Measurements from ENCODE around the gene HIRA.
A peak's percentile ranks its signal among the peaks of the same experiment; 100 is the strongest.
"Not testable (repeated sequence)": the region's sequence is repeated elsewhere in the genome, so short reads cannot be mapped to it uniquely, and the experiment has no call there.

HIRA gene

DNA sequence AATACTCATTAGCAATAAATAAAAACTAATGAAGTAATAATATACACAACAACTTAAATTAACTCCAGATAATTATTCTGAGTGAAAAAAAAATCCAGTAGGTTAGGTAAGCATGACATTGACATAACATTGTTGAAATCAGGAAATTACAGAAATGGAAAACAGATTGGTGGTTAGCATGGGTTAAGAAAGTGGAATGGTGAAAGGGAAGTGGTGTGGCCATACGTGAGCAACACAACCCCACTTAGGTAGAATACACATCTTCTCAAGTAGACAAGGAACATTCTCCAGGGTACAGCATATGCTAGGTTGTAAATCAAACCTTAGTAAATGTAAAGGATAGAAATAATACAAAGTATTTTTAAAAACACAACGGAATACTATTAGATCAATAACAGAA lies 109.8 kb downstream of the HIRA start:
- DNase-seq = no peak

DNA sequence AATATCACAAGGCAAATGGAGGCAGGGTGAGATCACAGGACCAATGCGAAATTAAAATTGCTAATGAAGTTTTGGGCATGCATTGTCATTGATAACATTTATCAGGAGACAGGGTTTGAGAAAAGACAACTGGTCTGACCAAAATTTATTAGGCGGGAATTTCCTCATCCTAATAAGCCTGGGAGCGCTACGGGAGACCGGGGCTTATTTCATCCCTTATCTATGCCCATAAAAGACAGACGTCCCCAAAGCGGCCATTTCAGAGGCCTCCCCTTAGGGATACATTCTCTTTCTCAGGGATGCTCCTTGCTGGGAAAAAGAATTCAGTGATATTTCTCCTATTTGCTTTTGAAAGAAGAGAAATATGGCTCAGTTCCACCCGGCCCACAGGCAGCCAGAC lies 111.4 kb downstream of the HIRA start:
- not testable (repeated sequence) for DNase-seq

GRCh38 chr22:19319281-19319680 lies 112.3 kb downstream of the HIRA start:
- no peak for DNase-seq

DNA sequence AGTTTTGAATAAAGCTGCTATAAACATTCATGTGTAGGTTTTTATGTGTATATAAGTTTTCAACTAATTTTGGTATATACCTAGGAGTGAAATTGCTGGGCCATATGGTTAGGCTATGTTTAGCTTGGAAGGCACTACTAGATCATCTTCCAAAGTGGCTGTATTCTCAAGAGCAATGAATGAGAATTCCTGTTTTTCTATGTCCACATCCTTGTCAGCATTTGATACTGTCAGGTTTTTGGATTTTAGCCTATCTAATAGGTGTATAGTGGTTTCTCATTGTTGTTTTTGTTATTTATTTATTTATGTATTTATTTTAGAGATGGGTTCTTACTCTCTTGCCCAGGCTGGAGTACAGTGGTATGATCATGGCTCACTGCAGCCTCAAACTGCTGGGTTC lies 113.7 kb downstream of the HIRA start:
- DNase-seq = no peak

DNA sequence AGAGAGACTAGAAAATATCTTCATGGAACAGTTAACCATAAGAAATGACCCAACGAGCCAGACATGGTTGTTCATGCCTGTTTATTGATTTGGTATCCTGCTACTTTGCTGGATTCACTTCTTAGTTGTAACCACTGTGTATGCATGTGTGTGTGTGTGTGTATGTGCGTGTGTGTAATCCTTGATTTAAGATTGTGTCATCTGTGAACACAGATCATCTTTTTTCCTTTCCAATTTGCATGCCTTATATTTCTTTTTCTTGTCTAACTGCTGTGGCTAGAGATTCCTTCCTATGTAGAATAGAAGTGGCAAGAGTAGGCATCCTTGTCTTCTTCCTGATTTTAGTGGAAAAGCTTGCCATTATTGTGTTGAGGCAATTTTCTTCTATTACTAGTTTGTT lies 123.7 kb downstream of the HIRA start:
- no peak for DNase-seq

- DNase-seq = not testable (repeated sequence)
Measured at GRCh38 chr22:19306535-19306934, 125.0 kb downstream of the HIRA start.

GRCh38 chr22:19304547-19304946 lies 127.0 kb downstream of the HIRA start:
- no peak for DNase-seq

DNA sequence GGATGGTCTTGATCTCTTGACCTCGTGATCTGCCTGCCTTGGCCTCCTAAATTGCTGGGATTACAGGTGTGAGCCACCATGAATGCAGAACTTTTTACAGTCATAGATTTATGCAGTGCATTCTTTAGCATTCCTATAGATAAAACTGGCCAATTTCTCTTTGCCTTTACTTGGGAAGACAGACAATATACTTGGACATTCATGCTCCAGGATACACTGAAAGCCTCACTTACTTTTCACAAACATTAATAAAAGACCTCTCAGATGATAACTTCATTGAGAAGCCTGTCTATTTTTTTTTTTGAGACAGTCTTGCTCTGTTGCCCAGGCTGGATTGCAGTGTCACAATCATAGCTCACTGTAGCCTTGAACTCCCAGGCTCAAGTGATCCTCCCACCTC lies 127.7 kb downstream of the HIRA start:
- no peak for DNase-seq

DNA sequence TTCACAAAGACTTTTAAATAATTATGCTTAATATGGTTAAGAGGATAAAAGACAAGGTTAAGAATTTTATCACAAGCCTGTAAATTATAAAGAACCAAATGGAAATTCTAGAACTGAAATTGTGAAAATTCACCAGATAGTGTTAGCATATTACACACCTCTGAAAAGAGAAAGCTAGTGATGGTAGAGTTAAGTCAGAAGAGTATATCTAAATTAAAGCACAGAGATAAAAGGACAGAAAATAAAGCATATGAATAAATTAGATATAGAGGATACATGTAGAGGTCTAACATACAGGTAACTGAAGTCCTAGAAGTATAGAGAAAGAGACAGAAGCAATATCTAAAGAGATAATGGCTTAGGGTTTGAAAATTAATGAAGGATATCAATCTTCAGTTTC lies 135.8 kb downstream of the HIRA start:
- DNase-seq = no peak

DNA sequence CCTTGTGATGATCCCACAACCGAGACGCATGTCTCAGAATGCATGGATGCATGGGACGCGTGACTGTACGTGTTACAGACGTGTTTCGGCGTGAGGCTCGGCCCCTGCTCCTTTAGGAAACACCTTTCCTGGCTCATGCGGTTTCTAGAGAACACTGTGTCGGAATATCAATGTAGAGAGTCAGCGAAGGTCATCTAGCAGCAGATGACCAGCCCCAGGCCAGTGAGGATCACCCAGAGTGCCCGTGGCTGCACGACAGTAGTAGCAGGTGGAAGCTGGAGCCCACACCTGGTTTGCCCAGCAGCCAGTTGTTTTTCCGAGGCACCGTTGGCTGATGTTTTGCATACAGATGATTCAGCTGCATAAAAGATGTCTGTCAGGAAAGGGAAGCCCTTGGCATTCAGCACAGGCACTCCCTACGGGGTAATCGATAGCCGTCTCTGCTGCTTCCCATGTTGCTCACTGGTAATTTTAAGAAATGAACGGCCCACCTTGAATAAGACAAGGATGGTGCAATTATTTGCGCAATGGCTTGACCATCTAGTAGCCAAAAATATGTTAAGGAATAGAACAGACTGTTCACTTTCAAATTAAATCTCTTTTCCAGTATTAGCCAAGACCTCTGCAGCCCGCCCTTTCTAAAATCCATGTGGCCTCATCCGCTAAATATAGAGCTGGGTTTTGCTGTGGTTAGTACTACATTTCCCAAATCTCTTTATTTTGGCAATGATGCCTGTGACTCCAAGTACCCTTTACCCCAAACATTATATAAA lies 138.9 kb downstream of the HIRA start:
- peak; percentile 11 to 59 (median 44) for DNase-seq

- peak; percentile 57 to 77 (median 68) for DNase-seq
Measured at GRCh38 chr22:19291580-19292457, 139.7 kb downstream of the HIRA start, which contains the start of gene CLTCL1. CLTCL1 (minus strand) TSS chr22:19291719; CDS start chr22:19291641, 78 bp downstream.

- DNase-seq = peak in 2 of 3 experiments; percentile 55 to 67
Measured at GRCh38 chr22:19291218-19291579, 140.3 kb downstream of the HIRA start.

GRCh38 chr22:19290400-19291217 lies 140.9 kb downstream of the HIRA start:
- peak in 2 of 3 experiments; percentile 14 to 45 for DNase-seq

GRCh38 chr22:19289475-19290161 lies 141.9 kb downstream of the HIRA start:
- no peak for DNase-seq

DNA sequence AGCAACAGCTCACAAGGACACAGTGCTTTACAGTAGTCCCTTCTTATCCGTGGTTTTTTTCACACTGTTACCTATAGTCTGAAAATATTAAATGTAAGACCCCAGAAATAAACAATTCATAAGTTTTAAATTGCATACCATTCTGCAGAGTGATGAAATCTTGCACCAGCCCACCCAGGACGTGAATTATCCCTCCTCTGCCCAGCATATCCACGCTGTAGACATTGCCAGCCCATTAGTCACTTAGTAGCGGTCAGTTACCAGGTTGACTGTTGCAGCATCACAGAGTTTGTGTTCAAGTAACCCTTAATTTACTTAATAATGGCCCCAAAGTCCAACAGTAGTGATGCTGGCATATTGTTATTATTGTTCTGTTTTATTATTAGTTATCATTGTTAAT lies 143.6 kb downstream of the HIRA start:
- no peak for DNase-seq

DNA sequence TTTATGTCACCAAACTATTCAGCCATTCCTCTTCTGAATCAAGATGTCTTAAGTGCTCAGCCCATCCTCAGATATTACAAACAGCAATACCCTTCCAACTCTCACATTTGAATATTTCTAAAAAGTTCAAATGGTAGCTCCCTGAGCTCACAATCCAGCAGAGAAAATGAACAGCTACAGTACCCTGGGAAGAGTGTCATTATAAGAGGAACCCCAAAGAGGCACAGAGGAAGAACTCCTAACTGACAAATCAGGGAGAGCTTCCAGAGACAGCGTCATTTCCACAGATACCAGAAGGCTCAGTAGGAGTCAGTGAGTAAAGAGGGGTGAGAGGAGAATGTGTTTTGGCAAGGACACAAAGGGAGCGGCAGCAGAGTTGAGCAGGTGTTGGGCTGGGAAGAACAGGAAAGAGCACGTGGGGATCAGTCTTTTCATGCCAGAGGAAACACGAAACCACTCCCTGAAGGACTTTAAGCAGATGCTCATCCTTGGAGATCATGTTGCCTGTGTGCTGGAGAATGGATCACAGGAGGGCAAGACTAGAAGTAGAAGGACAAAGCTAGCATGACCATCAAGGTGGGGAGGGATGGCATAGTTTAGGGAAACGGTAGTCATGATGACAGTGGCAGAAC lies 144.3 kb downstream of the HIRA start:
- DNase-seq = peak; percentile 25 to 81 (median 61)

DNA sequence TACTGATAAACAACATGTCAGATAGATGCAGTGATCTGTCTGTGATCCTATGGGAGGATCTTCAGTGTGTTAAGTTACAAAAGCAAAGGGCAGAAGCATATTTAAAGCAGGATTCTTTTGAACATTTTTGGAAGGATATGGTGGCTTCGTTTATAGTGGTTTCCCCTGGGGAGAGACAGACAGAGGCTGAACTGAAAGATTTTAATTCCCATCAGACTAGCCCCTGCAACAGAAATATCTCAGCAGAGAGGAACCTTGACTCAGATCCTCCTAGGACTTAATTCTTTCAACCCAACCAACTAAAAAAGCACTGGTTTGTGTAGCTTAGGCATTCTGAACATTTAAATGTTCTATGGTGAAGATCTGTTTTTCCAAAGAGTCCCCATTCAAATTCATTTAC lies 145.7 kb downstream of the HIRA start:
- no peak for DNase-seq
